Brain pericyte (primary cell): ENCODE data around the gene ECHDC1.
"Not testable (repeated sequence)": the region's sequence is repeated elsewhere in the genome, so short reads cannot be mapped to it uniquely, and the experiment has no call there.

Experiments used
- DNase-seq: peaks from one replicate; pipeline ENCODE4 v3.0.0-alpha.2; 2012; ENCODE audit warnings: low read depth, low spot score

ECHDC1 gene

GRCh38 chr6:127342296-127342945, 988 bp downstream of the ECHDC1 start:
- DNase-seq, result no peak

- DNase-seq, result no peak
Observed at GRCh38 chr6:127341471-127342202, 1.8 kb downstream of the ECHDC1 start.

- DNase-seq, result no peak
Observed at GRCh38 chr6:127340171-127340570, 3.2 kb downstream of the ECHDC1 start.

- DNase-seq, result no peak
Observed at GRCh38 chr6:127338936-127339335, 4.5 kb downstream of the ECHDC1 start.

- no peak for DNase-seq
Observed at GRCh38 chr6:127332383-127332961, 10.9 kb downstream of the ECHDC1 start.

GRCh38 chr6:127331256-127331655, 12.2 kb downstream of the ECHDC1 start:
- not testable (repeated sequence) for DNase-seq

GRCh38 chr6:127328043-127328609, 15.3 kb downstream of the ECHDC1 start:
- no peak for DNase-seq

GRCh38 chr6:127319686-127320085, 23.7 kb downstream of the ECHDC1 start:
- DNase-seq, result no peak

GRCh38 chr6:127317388-127318128, 25.9 kb downstream of the ECHDC1 start:
- no peak for DNase-seq

- no peak for DNase-seq
Observed at GRCh38 chr6:127305741-127306140, 37.7 kb downstream of the ECHDC1 start.

GRCh38 chr6:127303917-127304316, 39.5 kb downstream of the ECHDC1 start:
- no peak for DNase-seq

GRCh38 chr6:127302728-127303660, 40.4 kb downstream of the ECHDC1 start:
- peak; percentile 21 for DNase-seq

- DNase-seq, result no peak
Observed at GRCh38 chr6:127301199-127301700, 42.2 kb downstream of the ECHDC1 start.

- peak; percentile 16 for DNase-seq
Observed at GRCh38 chr6:127300411-127300810, 43.0 kb downstream of the ECHDC1 start.

GRCh38 chr6:127299522-127300240, 43.7 kb downstream of the ECHDC1 start:
- no peak for DNase-seq

- DNase-seq, result no peak
Observed at GRCh38 chr6:127298475-127298874, 44.9 kb downstream of the ECHDC1 start.

GRCh38 chr6:127297502-127298070, 45.8 kb downstream of the ECHDC1 start:
- no peak for DNase-seq

GRCh38 chr6:127291495-127291894, 51.9 kb downstream of the ECHDC1 start:
- DNase-seq, result no peak
